Neural cell (in vitro differentiated cells): ENCODE measurements around the gene CCR6. TPM values are rescaled to one million over a fixed set of nuclear protein-coding genes. Genes with fewer than 3 reads are reported as not detected.
"Not testable (repeated sequence)": the region's sequence is repeated elsewhere in the genome, so short reads cannot be mapped to it uniquely, and the experiment has no call there.

Experiments
- H2AFZ ChIP-seq: fragments of 200-600, 300-800 bp; sonication (generic), shearing (Covaris generic); 2 replicates; pipeline ENCODE4 v1.6.0; 2014; ENCODE audit warnings: low read depth, mild to moderate bottlenecking, antibody characterized with exemption, low read length, moderate library complexity
- H3F3A ChIP-seq: fragments of 200-600 bp; shearing (Covaris generic); 2 replicates; pipeline ENCODE4 v1.6.1; 2016; ENCODE audit warnings: mild to moderate bottlenecking, moderate library complexity, mixed read lengths, antibody characterized with exemption, low read length; ENCODE audit not compliant: insufficient read depth, poor library complexity, severe bottlenecking
- H3K27ac ChIP-seq: fragments of 200-600, 300-800 bp; sonication (generic), shearing (Covaris generic); 2 replicates; pipeline ENCODE4 v1.5.1; 2014; ENCODE audit warnings: mild to moderate bottlenecking, low read length, moderate library complexity
- H3K27me3 ChIP-seq: fragments of 300-800, 200-600 bp; sonication (generic), shearing (Covaris generic); 2 replicates; pipeline ENCODE4 v1.6.0; 2014; ENCODE audit warnings: mild to moderate bottlenecking, low read depth, low read length, moderate library complexity; ENCODE audit not compliant: insufficient read depth
- H3K36me3 ChIP-seq: fragments of 300-800, 200-600 bp; sonication (generic), shearing (Covaris generic); 2 replicates; pipeline ENCODE4 v1.5.1; 2014; ENCODE audit warnings: mild to moderate bottlenecking, antibody characterized with exemption, low read length, moderate library complexity; ENCODE audit not compliant: insufficient read depth
- H3K4me2 ChIP-seq: fragments of 300-800, 200-600 bp; sonication (generic), shearing (Covaris generic); 2 replicates; pipeline ENCODE4 v1.6.0; 2014; ENCODE audit warnings: mild to moderate bottlenecking, low read length
- H3K4me3 ChIP-seq: fragments of 300-800, 200-600 bp; sonication (generic), shearing (Covaris generic); 2 replicates; pipeline ENCODE4 v1.5.1; 2014; ENCODE audit warnings: mild to moderate bottlenecking, low read length, moderate library complexity
- H3K79me2 ChIP-seq: fragments of 200-600 bp; shearing (Covaris generic); replicated peaks from 2 replicates; pipeline ENCODE4 v1.6.0; 2014; ENCODE audit warnings: mild to moderate bottlenecking, low read length, moderate library complexity; ENCODE audit not compliant: insufficient read depth
- H3K9ac ChIP-seq: fragments of 300-800, 200-600 bp; sonication (generic), shearing (Covaris generic); 2 replicates; pipeline ENCODE4 v1.6.1; 2016; ENCODE audit warnings: mild to moderate bottlenecking, low read length, mixed read lengths
- H3K9me2 ChIP-seq: fragments of 200-600 bp; shearing (Covaris generic); 2 replicates; pipeline ENCODE4 v1.6.1; 2016; ENCODE audit warnings: mild to moderate bottlenecking, low read length, mixed read lengths; ENCODE audit not compliant: insufficient read depth
- H3K9me3 ChIP-seq: fragments of 200-600, 300-800 bp; sonication (generic), shearing (Covaris generic); 2 replicates; pipeline ENCODE4 v1.6.1; 2016; ENCODE audit warnings: mild to moderate bottlenecking, mixed run types, low read length, moderate library complexity, mixed read lengths
- H4K20me1 ChIP-seq: fragments of 200-600 bp; shearing (Covaris generic); 2 replicates; pipeline ENCODE4 v1.6.1; 2016; ENCODE audit warnings: mild to moderate bottlenecking, mixed run types; ENCODE audit not compliant: insufficient read depth
- CTCF ChIP-seq: fragments of 450-650 bp; IDR thresholded peaks from 2 replicates; pipeline ENCODE4 v1.5.1; 2014; ENCODE audit warnings: antibody characterized with exemption, mild to moderate bottlenecking, moderate library complexity; ENCODE audit not compliant: poor library complexity, severe bottlenecking
- EP300 ChIP-seq: fragments of 450-650 bp; conservative IDR thresholded peaks from 2 replicates; pipeline ENCODE4 v1.6.1; 2014; ENCODE audit warnings: antibody characterized with exemption, mild to moderate bottlenecking, moderate library complexity; ENCODE audit not compliant: poor library complexity, severe bottlenecking
- EZH2 ChIP-seq: fragments of 200-600, 300-800 bp; shearing (Covaris generic), sonication (generic); IDR thresholded peaks from 2 replicates; pipeline ENCODE4 v1.6.1; 2014; ENCODE audit warnings: antibody characterized with exemption, low read length, borderline replicate concordance, mild to moderate bottlenecking; ENCODE audit not compliant: insufficient read depth, poor library complexity, severe bottlenecking
- MXI1 ChIP-seq: fragments of 450-650 bp; conservative IDR thresholded peaks from 2 replicates; pipeline ENCODE4 v1.6.1; 2014; ENCODE audit warnings: antibody characterized with exemption, mild to moderate bottlenecking; ENCODE audit not compliant: poor library complexity, severe bottlenecking
- POLR2AphosphoS5 ChIP-seq: IDR thresholded peaks from 2 replicates; pipeline ENCODE4 v1.6.1; 2012
- RAD21 ChIP-seq: fragments of 450-650 bp; conservative IDR thresholded peaks from 2 replicates; pipeline ENCODE4 v1.6.1; 2014; ENCODE audit warnings: antibody characterized with exemption, mild to moderate bottlenecking, moderate library complexity
- REST ChIP-seq: IDR thresholded peaks from 2 replicates; pipeline ENCODE4 v1.6.1; 2012; ENCODE audit warnings: borderline replicate concordance
- SMC3 ChIP-seq: fragments of 450-650 bp; conservative IDR thresholded peaks from 2 replicates; pipeline ENCODE4 v1.6.1; 2014; ENCODE audit warnings: antibody characterized with exemption, mild to moderate bottlenecking, moderate library complexity; ENCODE audit not compliant: poor library complexity
- TAF1 ChIP-seq: IDR thresholded peaks from 2 replicates; pipeline ENCODE4 v1.6.1; 2012; ENCODE audit warnings: low read depth
- polyA plus RNA-seq: library from polyadenylated mRNA; depleted of rRNA; stranded (reverse); fragments of >200 nt; gene quantifications from 2 replicates; pipeline ENCODE4 v1.2.3, GENCODE V29; 2014

Gene CCR6
- polyA plus RNA-seq, 1 donor from 2014 or later = not detected

- H3K79me2 ChIP-seq = no peaks in the 10 kb centered on the region
- H3K27ac ChIP-seq = peak overlapping the region; percentile 35
- H3K27me3 ChIP-seq = no peaks in the 10 kb centered on the region
- no peaks in the 10 kb centered on the region for H3K9me3 ChIP-seq
- no peaks in the 10 kb centered on the region for H3K9me2 ChIP-seq
- no peak overlapping the region for H3K4me3 ChIP-seq
- no peak overlapping the region for H3K4me2 ChIP-seq
- H3K9ac ChIP-seq = no peak overlapping the region
- H3K36me3 ChIP-seq = no peaks in the 10 kb centered on the region
- H3F3A ChIP-seq = no peaks in the 10 kb centered on the region
- no peak overlapping the region for H2AFZ ChIP-seq
- TF ChIP-seq CTCF = no peak
- H4K20me1 ChIP-seq = no peaks in the 10 kb centered on the region
Measured at GRCh38 chr6:167079853-167080297, 43.0 kb upstream of the CCR6 start.

- Histone ChIP-seq H4K20me1 (no peaks in the 10 kb centered on the region), H3K27me3 (no peaks in the 10 kb centered on the region), H3K9me2 (no peaks in the 10 kb centered on the region), H3F3A (no peaks in the 10 kb centered on the region), H3K4me3 (no peak overlapping the region), H3K36me3 (no peaks in the 10 kb centered on the region), H3K79me2 (no peaks in the 10 kb centered on the region), H3K4me2 (no peak overlapping the region), H2AFZ (no peak overlapping the region), H3K9me3 (peaks cover 2% of the 10 kb centered on the region), H3K9ac (no peak overlapping the region), H3K27ac (no peak overlapping the region)
- TF ChIP-seq TAF1 = no peak
- TF ChIP-seq POLR2AphosphoS5 = no peak
- no peak for TF ChIP-seq RAD21
- TF ChIP-seq SMC3 = no peak
- no peak for TF ChIP-seq EP300
- TF ChIP-seq REST = no peak
- no peak for TF ChIP-seq CTCF
- no peak for TF ChIP-seq EZH2
- TF ChIP-seq MXI1 = no peak
Measured at GRCh38 chr6:167087857-167088354, 35.0 kb upstream of the CCR6 start.

GRCh38 chr6:167088741-167089140, 34.2 kb upstream of the CCR6 start:
- H2AFZ ChIP-seq, H3K9ac ChIP-seq, H3K4me2 ChIP-seq, H3K79me2 ChIP-seq, H3K27ac ChIP-seq, H3F3A ChIP-seq, H3K9me3 ChIP-seq, H3K36me3 ChIP-seq, H4K20me1 ChIP-seq, H3K27me3 ChIP-seq, H3K9me2 ChIP-seq, H3K4me3 ChIP-seq: not testable (repeated sequence)
